SK-N-SH (cell line): ENCODE measurements around the gene VEGFA. TPM values are rescaled to one million over a fixed set of nuclear protein-coding genes. Genes with fewer than 3 reads are reported as not detected.

Source experiments
- CTCF ChIA-PET: fragments of 300-600, 350-600 bp; formaldehyde crosslinking; extraction: SDS; loops from one replicate; lab custom pipeline; 2021; lab: Yijun Ruan, JAX
- POLR2A ChIA-PET: fragments of 350-600 bp; sonication (Branson Sonifier 250); formaldehyde crosslinking; extraction: SDS; loops from one replicate; lab custom pipeline; 2020; ENCODE audit warnings: antibody characterized with exemption, inconsistent platforms; lab: Yijun Ruan, JAX
- DNase-seq: peaks from one replicate; pipeline ENCODE4 v3.0.0; 2012
- H2AFZ ChIP-seq: fragments of 200-600 bp; sonication (generic); 2 replicates; pipeline ENCODE4 v1.8.1; 2016; ENCODE audit warnings: antibody characterized with exemption, mild to moderate bottlenecking, low read depth
- H3F3A ChIP-seq: fragments of 200-600 bp; sonication (generic); replicated peaks from 2 replicates; pipeline ENCODE3; 2016; ENCODE audit warnings: antibody characterized with exemption, mild to moderate bottlenecking; ENCODE audit not compliant: insufficient read depth
- H3K27ac ChIP-seq, 2 experiments: fragments of 200-500 bp in 1 of 2; fragments of 200-600 bp in 1 of 2; sonication (Bioruptor generic) in 1 of 2; sonication (generic), shearing (Covaris generic) in 1 of 2; 2 replicates each; pipeline versions ENCODE4 v1.5.1 to v1.6.1; 2014 to 2016; ENCODE audit warnings: low read depth in 2 of 2, inconsistent platforms in 1 of 2, low read length in 1 of 2, mild to moderate bottlenecking in 1 of 2, mixed read lengths in 1 of 2
- H3K27me3 ChIP-seq: fragments of 200-600 bp; sonication (generic), shearing (Covaris generic); 2 replicates; pipeline ENCODE4 v1.6.1; 2016; ENCODE audit warnings: mixed run types; ENCODE audit not compliant: insufficient read depth
- H3K36me3 ChIP-seq, 2 experiments: fragments of 200-500 bp in 1 of 2; fragments of 200-600 bp in 1 of 2; sonication (Bioruptor generic) in 1 of 2; sonication (generic) in 1 of 2; replicated peaks in 1 of 2; 2 replicates each; pipeline versions ENCODE3 to v1.5.1; 2014 to 2016; ENCODE audit warnings: low read length in 1 of 2, mild to moderate bottlenecking in 1 of 2; ENCODE audit not compliant: insufficient read depth in 2 of 2, control insufficient read depth in 1 of 2
- H3K4me1 ChIP-seq, 2 experiments: fragments of 200-500 bp in 1 of 2; fragments of 200-600 bp in 1 of 2; sonication (Bioruptor generic) in 1 of 2; sonication (generic), shearing (Covaris generic) in 1 of 2; 2 replicates each; pipeline versions ENCODE4 v1.5.1 to v1.6.1; 2014 to 2016; ENCODE audit warnings: low read depth in 1 of 2, low read length in 1 of 2, mixed run types in 1 of 2; ENCODE audit not compliant: insufficient read depth in 2 of 2, control insufficient read depth in 1 of 2
- H3K4me2 ChIP-seq: fragments of 200-600 bp; sonication (generic), shearing (Covaris generic); 2 replicates; pipeline ENCODE4 v1.6.1; 2017; ENCODE audit warnings: mixed run types
- H3K4me3 ChIP-seq, 2 experiments: fragments of 200-500 bp in 1 of 2; fragments of 200-600 bp in 1 of 2; sonication (Bioruptor generic) in 1 of 2; sonication (generic), shearing (Covaris generic) in 1 of 2; 2 replicates each; pipeline versions ENCODE4 v1.5.1 to v1.8.1; 2014 to 2016; ENCODE audit warnings: low read depth in 2 of 2, inconsistent platforms in 1 of 2, low read length in 1 of 2, mild to moderate bottlenecking in 1 of 2, mixed read lengths in 1 of 2, moderate library complexity in 1 of 2
- H3K79me2 ChIP-seq: fragments of 200-600 bp; sonication (generic); 2 replicates; pipeline ENCODE4 v1.8.1; 2017; ENCODE audit warnings: mild to moderate bottlenecking; ENCODE audit not compliant: insufficient read depth
- H3K9ac ChIP-seq: fragments of 200-600 bp; sonication (generic); 2 replicates; pipeline ENCODE4 v1.6.1; 2017; ENCODE audit warnings: mixed run types
- H3K9me2 ChIP-seq: fragments of 200-600 bp; sonication (generic); 2 replicates; pipeline ENCODE4 v1.6.1; 2017; ENCODE audit warnings: mixed run types
- H3K9me3 ChIP-seq: fragments of 200-600 bp; sonication (generic); 2 replicates; pipeline ENCODE4 v1.6.1; 2017; ENCODE audit warnings: mixed run types, mild to moderate bottlenecking, moderate library complexity
- H4K20me1 ChIP-seq: fragments of 200-600 bp; sonication (generic); 2 replicates; pipeline ENCODE4 v1.6.1; 2017; ENCODE audit warnings: mild to moderate bottlenecking, mixed run types; ENCODE audit not compliant: insufficient read depth
- EP300 ChIP-seq, 2 experiments: IDR thresholded peaks; 2 replicates each; pipeline versions ENCODE4 v1.4.0 to v1.6.1; 2012; ENCODE audit warnings: borderline replicate concordance in 1 of 2, low read depth in 1 of 2, low read length in 1 of 2
- FOSL2 ChIP-seq: IDR thresholded peaks from 2 replicates; pipeline ENCODE4 v1.4.0; 2012; ENCODE audit warnings: low read depth, mild to moderate bottlenecking, moderate library complexity, borderline replicate concordance
- FOXJ3 ChIP-seq: sonication (generic); formaldehyde crosslinking; IDR thresholded peaks from 2 replicates; pipeline ENCODE4 v1.5.1; 2020; ENCODE audit warnings: mild to moderate bottlenecking, missing genetic modification reagents
- FOXM1 ChIP-seq: IDR thresholded peaks from 2 replicates; pipeline ENCODE4 v1.4.0; 2012; ENCODE audit warnings: low read depth, mild to moderate bottlenecking
- GABPA ChIP-seq: IDR thresholded peaks from 2 replicates; pipeline ENCODE4 v1.4.0; 2012; ENCODE audit warnings: low read depth, mild to moderate bottlenecking
- MEF2A ChIP-seq: IDR thresholded peaks from 2 replicates; pipeline ENCODE4 v1.4.0; 2012; ENCODE audit warnings: low read depth, borderline replicate concordance
- MXI1 ChIP-seq: IDR thresholded peaks from 2 replicates; pipeline ENCODE4 v1.6.1; 2012; ENCODE audit warnings: mild to moderate bottlenecking, low read depth, low read length, improper control_type of control experiment
- NFIC ChIP-seq: IDR thresholded peaks from 2 replicates; pipeline ENCODE4 v1.4.0; 2012; ENCODE audit warnings: borderline replicate concordance
- PBX3 ChIP-seq: IDR thresholded peaks from 2 replicates; pipeline ENCODE4; 2012
- REST ChIP-seq: IDR thresholded peaks from 2 replicates; pipeline ENCODE4 v1.6.1; 2012; ENCODE audit warnings: mild to moderate bottlenecking, low read depth, low read length, moderate library complexity
- RXRA ChIP-seq: IDR thresholded peaks from 2 replicates; pipeline ENCODE4 v1.4.0; 2012; ENCODE audit warnings: low read depth, mild to moderate bottlenecking, borderline replicate concordance
- SMC3 ChIP-seq: IDR thresholded peaks from 2 replicates; pipeline ENCODE4 v1.6.1; 2012; ENCODE audit warnings: low read depth, low read length, improper control_type of control experiment
- WGBS: methylation state at CpG from one replicate; pipeline ENCODE4 v1.1.6; 2017; ENCODE audit warnings: low lambda C conversion rate; 5-methylcytosine and 5-hydroxymethylcytosine counted together
- polyA plus RNA-seq, 3 experiments: library from polyadenylated mRNA; depleted of rRNA; stranded (reverse); fragments of >200 nt; gene quantifications; 2 replicates each; pipeline ENCODE4 v1.2.3, GENCODE V29; 2012
- TF ChIP-seq, protein P1 (sequence below): fragments of 150-350 bp; IDR thresholded peaks from 2 replicates; pipeline ENCODE4 v1.6.1; 2016; ENCODE audit warnings: mild to moderate bottlenecking, low read depth, low read length
- TF ChIP-seq, protein P2 (sequence below): IDR thresholded peaks from 2 replicates; pipeline ENCODE4 v1.4.0; 2012; ENCODE audit warnings: low read depth, borderline replicate concordance

Gene VEGFA
- polyA plus RNA-seq, 1 of the 3 experiments (the other 2 are of a cell fraction), result 81.0 TPM

DNA sequence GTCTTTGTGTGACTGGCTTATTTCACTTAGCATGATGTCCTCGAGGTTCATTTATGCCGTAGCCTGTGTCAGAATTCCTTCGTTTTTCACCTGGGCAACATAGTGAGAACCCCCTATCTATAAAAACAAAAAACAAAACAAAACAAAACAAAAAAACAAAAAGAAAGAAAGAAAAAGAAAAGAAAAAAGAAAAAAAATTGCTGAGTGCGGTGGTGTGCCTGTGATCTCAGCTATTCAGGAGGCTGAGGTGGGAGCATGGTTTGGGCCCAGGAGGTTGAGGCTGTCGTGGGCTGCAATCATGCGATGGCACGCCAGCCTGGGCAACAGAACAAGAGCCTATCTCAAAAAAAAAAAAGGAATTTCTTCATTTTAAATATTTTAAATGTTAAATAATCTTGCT, 38.4 kb downstream of the VEGFA start:
- Histone ChIP-seq H3K4me2 (no peak overlapping the region), H3K9me3 (no peaks in the 10 kb centered on the region), H4K20me1 (no peaks in the 10 kb centered on the region), H3K9me2 (no peaks in the 10 kb centered on the region), H3K9ac (no peak overlapping the region), H3K4me3 (no peak overlapping the region), H2AFZ (no peak overlapping the region), H3K4me1 (peaks cover 0 to 33% of the 10 kb centered on the region in 2 experiments; a peak in 1 of 4 replicates), H3K79me2 (no peaks in the 10 kb centered on the region), H3K36me3 (no peaks in the 10 kb centered on the region), H3F3A (no peaks in the 10 kb centered on the region), H3K27ac (no peak overlapping the region), H3K27me3 (no peaks in the 10 kb centered on the region)
- ChIA-PET CTCF (interaction anchor here (1.4 to 2.3 kb wide), 3 partner anchors 35 to 270 kb away, joined by 3 to 10 read pairs (median 5); no protein-coding TSS in a partner anchor), POLR2A (no interaction called here)
- WGBS, result 93% methylated on average over 7 of the region's 7 CpGs
- DNase-seq, result no peak
- TF ChIP-seq, protein P1, sequence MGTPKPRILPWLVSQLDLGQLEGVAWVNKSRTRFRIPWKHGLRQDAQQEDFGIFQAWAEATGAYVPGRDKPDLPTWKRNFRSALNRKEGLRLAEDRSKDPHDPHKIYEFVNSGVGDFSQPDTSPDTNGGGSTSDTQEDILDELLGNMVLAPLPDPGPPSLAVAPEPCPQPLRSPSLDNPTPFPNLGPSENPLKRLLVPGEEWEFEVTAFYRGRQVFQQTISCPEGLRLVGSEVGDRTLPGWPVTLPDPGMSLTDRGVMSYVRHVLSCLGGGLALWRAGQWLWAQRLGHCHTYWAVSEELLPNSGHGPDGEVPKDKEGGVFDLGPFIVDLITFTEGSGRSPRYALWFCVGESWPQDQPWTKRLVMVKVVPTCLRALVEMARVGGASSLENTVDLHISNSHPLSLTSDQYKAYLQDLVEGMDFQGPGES, result no peak
- TF ChIP-seq NFIC, result no peak
- TF ChIP-seq RXRA, result no peak
- TF ChIP-seq PBX3, result no peak
- no peak for TF ChIP-seq FOSL2
- TF ChIP-seq MEF2A, result no peak
- TF ChIP-seq FOXM1, result no peak
- no peak for TF ChIP-seq GABPA
- TF ChIP-seq FOXJ3 (CRISPR knock-in tag), result no peak
- TF ChIP-seq, protein P2, sequence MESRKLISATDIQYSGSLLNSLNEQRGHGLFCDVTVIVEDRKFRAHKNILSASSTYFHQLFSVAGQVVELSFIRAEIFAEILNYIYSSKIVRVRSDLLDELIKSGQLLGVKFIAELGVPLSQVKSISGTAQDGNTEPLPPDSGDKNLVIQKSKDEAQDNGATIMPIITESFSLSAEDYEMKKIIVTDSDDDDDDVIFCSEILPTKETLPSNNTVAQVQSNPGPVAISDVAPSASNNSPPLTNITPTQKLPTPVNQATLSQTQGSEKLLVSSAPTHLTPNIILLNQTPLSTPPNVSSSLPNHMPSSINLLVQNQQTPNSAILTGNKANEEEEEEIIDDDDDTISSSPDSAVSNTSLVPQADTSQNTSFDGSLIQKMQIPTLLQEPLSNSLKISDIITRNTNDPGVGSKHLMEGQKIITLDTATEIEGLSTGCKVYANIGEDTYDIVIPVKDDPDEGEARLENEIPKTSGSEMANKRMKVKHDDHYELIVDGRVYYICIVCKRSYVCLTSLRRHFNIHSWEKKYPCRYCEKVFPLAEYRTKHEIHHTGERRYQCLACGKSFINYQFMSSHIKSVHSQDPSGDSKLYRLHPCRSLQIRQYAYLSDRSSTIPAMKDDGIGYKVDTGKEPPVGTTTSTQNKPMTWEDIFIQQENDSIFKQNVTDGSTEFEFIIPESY, result no peak
- TF ChIP-seq EP300 (IDR thresholded peaks at IDR 0.05; ENCODE audit: borderline replicate concordance in 1 of 2, low read depth in 1 of 2, low read length in 1 of 2), result no peak
- no peak for TF ChIP-seq REST
- no peak for TF ChIP-seq MXI1
- no peak for TF ChIP-seq SMC3
